NCI-H146 treated with DMSO at 0.1 percent for 48 hours (cell line): ENCODE data around the gene PXDC1.
"Not testable (repeated sequence)": the region's sequence is repeated elsewhere in the genome, so short reads cannot be mapped to it uniquely, and the experiment has no call there.

Source experiments
- DNase-seq: peaks from one replicate; lab custom pipeline; 2025; ENCODE audit not compliant: unreplicated experiment; lab: John Stamatoyannopoulos, UW

PXDC1 gene

GRCh38 chr6:3734023-3734422 is 17.5 kb downstream of the PXDC1 start:
- no peak for DNase-seq

GRCh38 chr6:3733321-3733925 is 18.1 kb downstream of the PXDC1 start:
- no peak for DNase-seq

- peak; percentile 68 for DNase-seq
Observed at GRCh38 chr6:3732345-3733141, 19.0 kb downstream of the PXDC1 start.

GRCh38 chr6:3731700-3732099 is 19.8 kb downstream of the PXDC1 start:
- DNase-seq = no peak

GRCh38 chr6:3729603-3730344 is 21.7 kb downstream of the PXDC1 start:
- no peak for DNase-seq

GRCh38 chr6:3727593-3728108 is 23.9 kb downstream of the PXDC1 start:
- no peak for DNase-seq

- no peak for DNase-seq
Observed at GRCh38 chr6:3727036-3727435, 24.5 kb downstream of the PXDC1 start.

- DNase-seq = no peak
Observed at GRCh38 chr6:3726421-3726820, 25.1 kb downstream of the PXDC1 start.

- no peak for DNase-seq
Observed at GRCh38 chr6:3725145-3726047, 26.1 kb downstream of the PXDC1 start.

GRCh38 chr6:3724451-3725144 is 26.9 kb downstream of the PXDC1 start:
- no peak for DNase-seq

GRCh38 chr6:3723966-3724365 is 27.5 kb downstream of the PXDC1 start:
- DNase-seq = no peak

- no peak for DNase-seq
Observed at GRCh38 chr6:3723251-3723650, 28.3 kb downstream of the PXDC1 start.

GRCh38 chr6:3722785-3723184 is 28.7 kb downstream of the PXDC1 start:
- no peak for DNase-seq

- DNase-seq = no peak
Observed at GRCh38 chr6:3721810-3722621, 29.5 kb downstream of the PXDC1 start.

GRCh38 chr6:3720770-3721169 is 30.7 kb downstream of the PXDC1 start:
- not testable (repeated sequence) for DNase-seq

- no peak for DNase-seq
Observed at GRCh38 chr6:3719462-3720308, 31.8 kb downstream of the PXDC1 start.

- DNase-seq = no peak
Observed at GRCh38 chr6:3718407-3718806, 33.1 kb downstream of the PXDC1 start.

GRCh38 chr6:3715285-3715684 is 36.2 kb downstream of the PXDC1 start:
- DNase-seq = no peak
